Activated T-cell treated with anti-CD3 and anti-CD28 coated beads for 4 hours (primary cell): ENCODE data around the gene UBQLN1.
"Not testable (repeated sequence)": the region's sequence is repeated elsewhere in the genome, so short reads cannot be mapped to it uniquely, and the experiment has no call there.

Source experiments
- DNase-seq: peaks from one replicate; pipeline ENCODE4 v3.0.0-alpha.2; 2020

Gene UBQLN1

DNA sequence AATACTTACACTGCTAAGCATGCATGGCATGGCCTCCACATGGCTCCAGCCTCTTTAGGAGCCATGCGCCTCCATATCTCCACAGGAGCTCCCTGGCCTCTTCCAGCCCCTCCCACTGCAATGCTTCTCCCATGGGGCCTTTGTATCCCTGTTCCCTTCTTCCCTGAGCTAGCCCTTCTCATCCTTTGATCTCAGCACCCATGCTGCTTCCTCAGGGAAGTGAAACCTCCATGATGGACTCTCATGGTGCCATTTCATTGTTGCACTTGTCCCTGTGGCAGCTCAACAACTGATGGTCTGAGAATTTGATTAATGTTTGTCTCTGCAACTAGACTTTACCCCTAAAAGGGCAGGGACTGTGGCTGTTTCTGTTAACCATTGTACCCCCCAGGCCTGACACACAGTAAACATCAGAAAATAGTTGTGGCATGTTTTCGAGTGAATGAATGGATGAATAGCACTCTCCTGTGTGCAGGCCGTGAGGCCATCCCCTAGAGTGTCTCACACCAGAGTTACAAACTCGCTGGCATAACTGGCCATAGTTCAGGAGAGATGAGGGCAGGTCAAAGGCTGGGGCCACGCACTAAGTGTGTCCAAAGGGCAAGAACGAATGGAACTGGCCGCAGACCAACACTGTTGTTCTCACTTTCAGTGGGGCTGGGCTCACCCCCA lies 78.2 kb downstream of the UBQLN1 start:
- no peak for DNase-seq

DNA sequence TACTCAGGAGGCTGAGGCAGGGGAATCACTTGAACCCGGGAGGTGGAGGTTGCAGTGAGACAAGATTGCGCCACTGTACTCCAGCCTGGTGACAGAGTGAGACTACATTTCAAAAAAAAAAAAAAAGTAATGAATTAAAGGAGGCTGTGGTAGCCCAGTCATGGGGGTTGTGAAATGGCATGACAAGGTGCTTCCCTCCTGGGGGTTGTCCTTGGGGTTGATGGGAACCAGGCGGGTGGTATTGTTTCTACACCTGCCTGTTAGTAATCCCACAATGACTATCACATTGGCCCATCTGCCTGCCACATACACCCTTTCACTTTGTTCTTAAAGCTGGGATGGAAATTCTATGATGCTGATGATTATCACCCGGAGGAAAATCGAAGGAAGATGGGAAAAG lies 79.2 kb downstream of the UBQLN1 start:
- no peak for DNase-seq

DNA sequence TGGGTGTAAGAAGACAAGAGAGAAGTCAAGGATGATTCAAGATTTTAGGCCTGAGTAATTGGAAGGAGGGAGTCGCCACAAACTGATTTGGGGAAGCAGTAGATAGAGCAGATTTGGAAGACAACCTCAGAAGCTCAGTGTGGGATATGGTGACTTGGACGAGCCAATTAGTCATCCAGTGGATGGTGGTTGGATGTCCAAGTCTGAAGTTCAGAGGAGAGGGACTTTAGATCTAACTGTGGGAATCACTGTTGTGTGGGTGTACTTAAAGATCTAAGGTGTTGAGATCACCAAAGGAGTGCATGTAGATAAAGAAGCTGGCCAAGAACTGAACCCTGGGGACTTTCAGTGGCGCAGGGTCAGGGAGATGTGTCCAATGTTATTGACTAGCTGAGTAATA lies 82.6 kb downstream of the UBQLN1 start:
- no peak for DNase-seq

DNA sequence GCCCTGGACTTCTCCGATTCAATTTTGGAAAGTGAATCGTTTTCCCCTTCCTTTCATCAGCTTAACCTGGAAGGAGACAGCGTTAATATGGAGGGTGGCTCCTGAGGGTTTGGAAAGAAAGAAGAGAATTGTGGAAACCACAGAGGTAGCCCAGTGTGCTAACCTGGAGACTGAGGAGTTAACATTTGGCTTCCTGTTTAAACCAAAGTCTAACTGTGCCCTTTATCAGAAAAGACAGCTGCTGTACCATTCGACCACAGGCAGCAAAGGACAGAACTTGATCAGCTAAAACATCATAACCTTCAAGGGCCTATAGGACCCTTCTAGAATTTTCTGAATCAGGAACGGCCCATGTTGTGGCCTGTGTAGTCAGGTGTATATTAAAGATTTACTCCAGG lies 84.1 kb downstream of the UBQLN1 start:
- no peak for DNase-seq

DNA sequence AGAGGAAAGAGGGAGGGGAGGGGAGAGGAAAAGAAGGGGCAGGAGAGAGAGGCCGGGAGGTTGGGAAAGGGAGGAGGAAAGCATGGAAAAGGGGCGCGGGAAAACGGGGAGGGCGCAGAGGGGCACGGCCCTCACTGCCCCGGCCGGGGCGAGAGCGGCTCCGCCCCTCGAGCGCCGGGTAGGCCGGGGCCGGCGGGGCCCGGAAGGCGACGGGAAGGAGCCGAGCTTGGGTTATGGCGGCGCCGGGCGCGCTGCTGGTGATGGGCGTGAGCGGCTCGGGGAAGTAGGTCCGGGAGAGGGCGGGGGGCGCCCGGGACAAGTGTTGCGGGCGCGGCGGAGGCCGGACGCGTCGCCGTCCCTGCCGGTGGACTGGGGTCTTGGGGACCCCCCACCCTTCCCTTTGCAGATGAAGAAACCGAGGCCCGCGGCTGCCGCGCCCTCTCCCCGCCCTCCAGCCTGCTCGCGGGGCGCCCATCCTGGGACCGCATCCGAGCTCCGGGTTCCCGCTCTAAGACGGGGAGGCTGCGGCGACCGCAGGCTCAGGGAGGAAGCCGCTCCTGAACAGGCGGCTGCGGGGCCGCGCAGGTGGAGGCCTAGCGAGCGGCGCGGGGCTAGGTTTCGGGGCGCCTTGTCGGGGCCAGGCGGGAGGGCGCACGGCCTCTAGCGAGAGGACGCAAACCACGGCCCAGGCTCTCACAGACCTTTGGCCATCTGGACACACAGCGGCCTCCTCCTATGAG lies 84.6 kb downstream of the UBQLN1 start, which contains the start of gene IDNK:
Gene IDNK, plus strand, starts transcription at position 205 of the 740 bp plus-strand sequence. Its CDS starts 29 bp downstream, at position 234.
- peak; percentile 40 for DNase-seq

DNA sequence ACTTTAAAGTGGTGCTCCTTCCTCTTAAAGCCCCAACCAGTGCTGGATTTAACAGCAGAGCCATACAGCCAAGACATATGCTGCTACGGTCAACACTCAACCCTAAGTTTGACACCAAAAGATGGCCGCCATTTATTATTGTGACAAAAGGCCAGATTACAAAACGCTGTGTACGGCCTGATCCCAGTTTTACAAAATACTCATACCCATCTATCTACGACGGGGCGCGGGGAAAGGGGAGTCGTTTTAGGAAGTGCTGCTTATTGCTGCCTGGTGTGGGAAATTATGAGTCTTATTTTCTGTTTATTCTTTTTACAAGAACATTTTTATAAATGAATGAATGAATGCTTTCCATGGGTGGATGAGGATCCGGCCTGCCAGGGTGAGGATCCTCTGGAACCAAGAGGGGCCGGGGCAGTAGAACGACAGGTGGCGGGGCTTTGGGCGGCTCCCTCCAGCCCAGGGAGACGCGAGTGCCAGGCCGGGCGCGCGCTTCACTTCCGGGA lies 85.3 kb downstream of the UBQLN1 start:
- DNase-seq = no peak

DNA sequence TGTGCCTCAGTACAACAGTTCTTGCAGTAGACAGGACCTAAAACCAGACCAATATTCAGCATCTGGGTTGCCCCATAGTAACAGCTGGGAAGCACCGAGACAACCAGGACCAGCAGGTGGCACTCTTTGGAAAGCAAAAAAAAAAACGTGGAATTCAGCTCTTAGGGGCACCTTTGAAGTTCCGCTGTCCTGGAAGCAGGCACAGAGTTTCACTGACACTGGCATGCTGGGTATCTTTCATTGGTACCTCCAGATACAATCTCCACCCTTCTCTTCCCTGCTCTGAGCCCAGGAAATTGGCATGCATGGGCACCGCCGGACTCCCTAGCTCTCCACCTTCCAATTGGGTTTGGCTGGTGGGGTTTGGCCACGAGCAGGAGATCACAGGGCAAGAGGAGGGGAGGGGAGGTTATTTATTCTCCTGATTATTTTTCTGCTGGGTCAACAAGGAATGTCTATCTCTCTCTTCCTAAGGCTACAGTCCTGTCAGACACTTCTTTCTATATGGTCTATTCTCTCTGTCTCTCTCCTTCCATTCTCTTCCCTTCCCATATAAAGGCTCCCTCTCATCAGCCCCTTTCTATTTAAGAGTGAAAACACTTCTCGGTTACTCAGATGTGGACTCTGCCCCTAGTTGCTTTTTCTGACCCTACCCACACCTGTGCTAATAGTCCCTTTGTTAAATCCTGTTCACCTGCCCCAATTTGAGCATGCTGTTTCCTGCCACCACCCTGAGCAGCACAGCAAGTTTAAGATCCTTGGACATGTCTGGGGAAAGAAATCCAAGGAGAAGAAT lies 86.7 kb downstream of the UBQLN1 start:
- DNase-seq = peak; percentile 16

DNA sequence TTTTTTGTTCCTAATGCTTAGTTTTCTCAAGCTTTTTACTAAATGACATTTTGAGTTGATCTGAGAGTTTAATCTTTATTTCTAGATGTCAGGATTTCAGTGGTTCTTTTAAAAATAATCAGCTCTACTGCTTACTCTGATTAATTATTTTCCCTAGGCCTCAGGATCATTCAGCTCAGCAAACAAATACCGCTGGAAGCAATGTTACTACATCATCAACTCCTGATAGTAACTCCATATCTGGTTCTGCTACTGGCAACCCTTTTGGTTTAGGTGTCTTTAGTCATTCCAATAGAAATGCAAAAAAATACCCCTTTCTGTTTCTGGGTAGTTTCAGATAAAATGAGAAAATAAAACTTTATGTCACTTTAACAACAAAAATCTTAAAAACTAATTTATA lies 90.5 kb downstream of the UBQLN1 start:
- no peak for DNase-seq

DNA sequence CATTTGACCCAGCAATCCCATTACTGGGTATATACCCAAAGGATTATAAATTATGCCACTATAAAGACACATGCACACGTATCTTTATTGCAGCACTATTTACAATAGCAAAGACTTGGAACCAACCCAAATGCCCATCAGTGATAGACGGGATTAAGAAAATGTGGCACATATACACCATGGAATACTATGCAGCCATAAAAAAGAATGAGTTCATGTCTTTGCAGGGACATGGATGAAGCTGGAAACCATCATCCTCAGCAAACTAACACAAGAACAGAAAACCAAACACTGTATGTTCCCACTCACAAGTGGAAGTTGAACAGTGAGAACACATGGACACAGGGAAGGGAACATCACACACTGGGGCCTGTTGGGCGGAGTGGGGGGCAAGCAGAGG lies 94.5 kb downstream of the UBQLN1 start:
- not testable (repeated sequence) for DNase-seq
